Measurements from ENCODE around the gene COL21A1.
A peak's percentile ranks its signal among the peaks of the same experiment; 100 is the strongest.

DNA sequence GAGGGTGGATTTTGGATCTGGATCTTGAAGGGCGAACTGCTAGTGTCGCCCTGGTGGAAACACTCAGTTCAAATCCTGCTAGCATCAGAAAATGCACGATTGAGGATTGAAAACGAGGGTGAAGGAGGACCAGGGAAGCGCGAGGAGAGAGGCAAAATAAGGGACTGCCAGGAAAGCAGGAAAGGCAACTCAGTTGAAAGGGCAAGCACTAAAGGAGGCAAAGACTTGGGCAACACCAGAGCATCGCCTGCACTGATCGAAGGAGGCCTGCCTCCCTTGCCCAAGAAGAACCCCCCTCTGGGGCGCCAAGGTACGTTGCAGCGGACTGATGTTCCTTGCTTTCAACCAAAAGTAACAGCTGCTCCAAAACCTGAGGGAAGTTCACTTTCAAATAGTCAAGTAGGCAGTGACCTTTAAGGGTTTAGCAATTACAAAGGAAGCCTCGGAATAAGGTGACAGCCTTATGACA, 308 bp upstream of the COL21A1 start:
- TF ChIP-seq, protein P1, sequence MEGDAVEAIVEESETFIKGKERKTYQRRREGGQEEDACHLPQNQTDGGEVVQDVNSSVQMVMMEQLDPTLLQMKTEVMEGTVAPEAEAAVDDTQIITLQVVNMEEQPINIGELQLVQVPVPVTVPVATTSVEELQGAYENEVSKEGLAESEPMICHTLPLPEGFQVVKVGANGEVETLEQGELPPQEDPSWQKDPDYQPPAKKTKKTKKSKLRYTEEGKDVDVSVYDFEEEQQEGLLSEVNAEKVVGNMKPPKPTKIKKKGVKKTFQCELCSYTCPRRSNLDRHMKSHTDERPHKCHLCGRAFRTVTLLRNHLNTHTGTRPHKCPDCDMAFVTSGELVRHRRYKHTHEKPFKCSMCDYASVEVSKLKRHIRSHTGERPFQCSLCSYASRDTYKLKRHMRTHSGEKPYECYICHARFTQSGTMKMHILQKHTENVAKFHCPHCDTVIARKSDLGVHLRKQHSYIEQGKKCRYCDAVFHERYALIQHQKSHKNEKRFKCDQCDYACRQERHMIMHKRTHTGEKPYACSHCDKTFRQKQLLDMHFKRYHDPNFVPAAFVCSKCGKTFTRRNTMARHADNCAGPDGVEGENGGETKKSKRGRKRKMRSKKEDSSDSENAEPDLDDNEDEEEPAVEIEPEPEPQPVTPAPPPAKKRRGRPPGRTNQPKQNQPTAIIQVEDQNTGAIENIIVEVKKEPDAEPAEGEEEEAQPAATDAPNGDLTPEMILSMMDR (IDR thresholded peaks at IDR 0.05): peak in 1 of 5 experiments; percentile 3
- TF ChIP-seq POLR2A (IDR thresholded peaks at IDR 0.05): no peak
